Measurements from ENCODE around the gene C14orf39.
A peak's percentile ranks its signal among the peaks of the same experiment; 100 is the strongest.

C14orf39 gene

DNA sequence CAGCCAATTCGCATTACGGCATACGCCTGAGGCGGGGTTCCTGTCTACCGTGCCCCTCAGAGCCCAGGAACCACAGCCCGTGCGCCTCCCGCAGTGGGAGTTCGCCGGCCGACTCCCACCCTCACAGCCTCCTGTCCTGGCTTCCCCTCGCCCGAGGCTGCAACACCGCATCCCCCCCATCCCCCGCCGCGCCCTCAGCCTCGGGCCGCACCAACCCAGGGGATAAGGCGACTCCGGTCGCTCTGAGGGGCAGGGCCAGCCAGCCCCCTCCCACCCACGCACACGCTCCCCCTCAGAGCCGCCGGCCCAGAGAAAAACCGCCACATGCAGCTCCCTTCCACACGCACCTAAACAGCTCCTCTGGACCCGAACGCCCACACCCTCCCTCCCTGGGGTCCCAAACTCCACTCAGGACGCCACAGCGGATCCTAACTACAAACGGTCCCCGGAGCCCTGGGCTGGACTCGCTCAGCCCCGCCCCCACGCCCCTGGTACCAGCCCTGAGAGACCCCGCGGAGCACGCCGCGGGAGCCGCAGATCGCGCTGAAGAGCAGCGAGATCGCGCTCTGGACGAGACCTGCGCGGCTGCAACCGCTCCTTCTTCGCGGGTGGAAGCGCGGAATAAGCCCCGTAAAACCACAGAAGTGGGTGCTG, at the start of gene C14orf39 (continued):
- TF ChIP-seq, protein P1, sequence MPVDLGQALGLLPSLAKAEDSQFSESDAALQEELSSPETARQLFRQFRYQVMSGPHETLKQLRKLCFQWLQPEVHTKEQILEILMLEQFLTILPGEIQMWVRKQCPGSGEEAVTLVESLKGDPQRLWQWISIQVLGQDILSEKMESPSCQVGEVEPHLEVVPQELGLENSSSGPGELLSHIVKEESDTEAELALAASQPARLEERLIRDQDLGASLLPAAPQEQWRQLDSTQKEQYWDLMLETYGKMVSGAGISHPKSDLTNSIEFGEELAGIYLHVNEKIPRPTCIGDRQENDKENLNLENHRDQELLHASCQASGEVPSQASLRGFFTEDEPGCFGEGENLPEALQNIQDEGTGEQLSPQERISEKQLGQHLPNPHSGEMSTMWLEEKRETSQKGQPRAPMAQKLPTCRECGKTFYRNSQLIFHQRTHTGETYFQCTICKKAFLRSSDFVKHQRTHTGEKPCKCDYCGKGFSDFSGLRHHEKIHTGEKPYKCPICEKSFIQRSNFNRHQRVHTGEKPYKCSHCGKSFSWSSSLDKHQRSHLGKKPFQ (tag by site-specific recombination; IDR thresholded peaks at IDR 0.05), result no peak
- TF ChIP-seq ZFP3 (tag by site-specific recombination; IDR thresholded peaks at IDR 0.05; ENCODE audit: low read depth), result no peak
- no peak for TF ChIP-seq ZNF664 (tag by site-specific recombination; IDR thresholded peaks at IDR 0.05)
- peak; percentile 56; the same call in 1 of the 2 replicates for TF ChIP-seq KLF9 (tag by site-specific recombination; IDR thresholded peaks at IDR 0.05; ENCODE audit: low read depth)
- TF ChIP-seq, protein P2, sequence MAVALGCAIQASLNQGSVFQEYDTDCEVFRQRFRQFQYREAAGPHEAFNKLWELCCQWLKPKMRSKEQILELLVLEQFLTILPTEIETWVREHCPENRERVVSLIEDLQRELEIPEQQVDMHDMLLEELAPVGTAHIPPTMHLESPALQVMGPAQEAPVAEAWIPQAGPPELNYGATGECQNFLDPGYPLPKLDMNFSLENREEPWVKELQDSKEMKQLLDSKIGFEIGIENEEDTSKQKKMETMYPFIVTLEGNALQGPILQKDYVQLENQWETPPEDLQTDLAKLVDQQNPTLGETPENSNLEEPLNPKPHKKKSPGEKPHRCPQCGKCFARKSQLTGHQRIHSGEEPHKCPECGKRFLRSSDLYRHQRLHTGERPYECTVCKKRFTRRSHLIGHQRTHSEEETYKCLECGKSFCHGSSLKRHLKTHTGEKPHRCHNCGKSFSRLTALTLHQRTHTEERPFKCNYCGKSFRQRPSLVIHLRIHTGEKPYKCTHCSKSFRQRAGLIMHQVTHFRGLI (tag by site-specific recombination; IDR thresholded peaks at IDR 0.05), result no peak
- no peak for TF ChIP-seq ZNF169 (tag by site-specific recombination; IDR thresholded peaks at IDR 0.05)
- TF ChIP-seq, protein P3, sequence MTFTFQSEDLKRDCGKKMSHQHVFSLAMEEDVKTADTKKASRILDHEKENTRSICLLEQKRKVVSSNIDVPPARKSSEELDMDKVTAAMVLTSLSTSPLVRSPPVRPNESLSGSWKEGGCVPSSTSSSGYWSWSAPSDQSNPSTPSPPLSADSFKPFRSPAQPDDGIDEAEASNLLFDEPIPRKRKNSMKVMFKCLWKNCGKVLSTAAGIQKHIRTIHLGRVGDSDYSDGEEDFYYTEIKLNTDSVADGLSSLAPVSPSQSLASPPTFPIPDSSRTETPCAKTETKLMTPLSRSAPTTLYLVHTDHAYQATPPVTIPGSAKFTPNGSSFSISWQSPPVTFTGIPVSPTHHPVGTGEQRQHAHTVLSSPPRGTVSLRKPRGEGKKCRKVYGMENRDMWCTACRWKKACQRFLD (tag by site-specific recombination; IDR thresholded peaks at IDR 0.05), result no peak
- no peak for TF ChIP-seq ZNF843 (tag by site-specific recombination; IDR thresholded peaks at IDR 0.05)
- TF ChIP-seq, protein P4, sequence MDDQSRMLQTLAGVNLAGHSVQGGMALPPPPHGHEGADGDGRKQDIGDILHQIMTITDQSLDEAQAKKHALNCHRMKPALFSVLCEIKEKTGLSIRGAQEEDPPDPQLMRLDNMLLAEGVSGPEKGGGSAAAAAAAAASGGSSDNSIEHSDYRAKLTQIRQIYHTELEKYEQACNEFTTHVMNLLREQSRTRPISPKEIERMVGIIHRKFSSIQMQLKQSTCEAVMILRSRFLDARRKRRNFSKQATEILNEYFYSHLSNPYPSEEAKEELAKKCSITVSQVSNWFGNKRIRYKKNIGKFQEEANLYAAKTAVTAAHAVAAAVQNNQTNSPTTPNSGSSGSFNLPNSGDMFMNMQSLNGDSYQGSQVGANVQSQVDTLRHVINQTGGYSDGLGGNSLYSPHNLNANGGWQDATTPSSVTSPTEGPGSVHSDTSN (CRISPR knock-in tag; IDR thresholded peaks at IDR 0.05), result no peak
- TF ChIP-seq, protein P5, sequence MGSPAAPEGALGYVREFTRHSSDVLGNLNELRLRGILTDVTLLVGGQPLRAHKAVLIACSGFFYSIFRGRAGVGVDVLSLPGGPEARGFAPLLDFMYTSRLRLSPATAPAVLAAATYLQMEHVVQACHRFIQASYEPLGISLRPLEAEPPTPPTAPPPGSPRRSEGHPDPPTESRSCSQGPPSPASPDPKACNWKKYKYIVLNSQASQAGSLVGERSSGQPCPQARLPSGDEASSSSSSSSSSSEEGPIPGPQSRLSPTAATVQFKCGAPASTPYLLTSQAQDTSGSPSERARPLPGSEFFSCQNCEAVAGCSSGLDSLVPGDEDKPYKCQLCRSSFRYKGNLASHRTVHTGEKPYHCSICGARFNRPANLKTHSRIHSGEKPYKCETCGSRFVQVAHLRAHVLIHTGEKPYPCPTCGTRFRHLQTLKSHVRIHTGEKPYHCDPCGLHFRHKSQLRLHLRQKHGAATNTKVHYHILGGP (tag by site-specific recombination; IDR thresholded peaks at IDR 0.05), result no peak
- TF ChIP-seq SP3 (tag by site-specific recombination; IDR thresholded peaks at IDR 0.05), result peak; percentile 73
- TF ChIP-seq, protein P6, sequence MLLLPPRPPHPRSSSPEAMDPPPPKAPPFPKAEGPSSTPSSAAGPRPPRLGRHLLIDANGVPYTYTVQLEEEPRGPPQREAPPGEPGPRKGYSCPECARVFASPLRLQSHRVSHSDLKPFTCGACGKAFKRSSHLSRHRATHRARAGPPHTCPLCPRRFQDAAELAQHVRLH (tag by site-specific recombination; IDR thresholded peaks at IDR 0.05), result no peak
- TF ChIP-seq GLIS2 (tag by site-specific recombination; IDR thresholded peaks at IDR 0.05), result no peak
- TF ChIP-seq, protein P7, sequence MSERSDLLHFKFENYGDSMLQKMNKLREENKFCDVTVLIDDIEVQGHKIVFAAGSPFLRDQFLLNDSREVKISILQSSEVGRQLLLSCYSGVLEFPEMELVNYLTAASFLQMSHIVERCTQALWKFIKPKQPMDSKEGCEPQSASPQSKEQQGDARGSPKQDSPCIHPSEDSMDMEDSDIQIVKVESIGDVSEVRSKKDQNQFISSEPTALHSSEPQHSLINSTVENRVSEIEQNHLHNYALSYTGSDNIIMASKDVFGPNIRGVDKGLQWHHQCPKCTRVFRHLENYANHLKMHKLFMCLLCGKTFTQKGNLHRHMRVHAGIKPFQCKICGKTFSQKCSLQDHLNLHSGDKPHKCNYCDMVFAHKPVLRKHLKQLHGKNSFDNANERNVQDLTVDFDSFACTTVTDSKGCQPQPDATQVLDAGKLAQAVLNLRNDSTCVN (tag by site-specific recombination; optimal IDR thresholded peaks at IDR 0.05), result peak; percentile 39
- peak; percentile 70 for TF ChIP-seq ZFHX2 (tag by site-specific recombination; conservative IDR thresholded peaks at IDR 0.05)
- TF ChIP-seq, protein P8, sequence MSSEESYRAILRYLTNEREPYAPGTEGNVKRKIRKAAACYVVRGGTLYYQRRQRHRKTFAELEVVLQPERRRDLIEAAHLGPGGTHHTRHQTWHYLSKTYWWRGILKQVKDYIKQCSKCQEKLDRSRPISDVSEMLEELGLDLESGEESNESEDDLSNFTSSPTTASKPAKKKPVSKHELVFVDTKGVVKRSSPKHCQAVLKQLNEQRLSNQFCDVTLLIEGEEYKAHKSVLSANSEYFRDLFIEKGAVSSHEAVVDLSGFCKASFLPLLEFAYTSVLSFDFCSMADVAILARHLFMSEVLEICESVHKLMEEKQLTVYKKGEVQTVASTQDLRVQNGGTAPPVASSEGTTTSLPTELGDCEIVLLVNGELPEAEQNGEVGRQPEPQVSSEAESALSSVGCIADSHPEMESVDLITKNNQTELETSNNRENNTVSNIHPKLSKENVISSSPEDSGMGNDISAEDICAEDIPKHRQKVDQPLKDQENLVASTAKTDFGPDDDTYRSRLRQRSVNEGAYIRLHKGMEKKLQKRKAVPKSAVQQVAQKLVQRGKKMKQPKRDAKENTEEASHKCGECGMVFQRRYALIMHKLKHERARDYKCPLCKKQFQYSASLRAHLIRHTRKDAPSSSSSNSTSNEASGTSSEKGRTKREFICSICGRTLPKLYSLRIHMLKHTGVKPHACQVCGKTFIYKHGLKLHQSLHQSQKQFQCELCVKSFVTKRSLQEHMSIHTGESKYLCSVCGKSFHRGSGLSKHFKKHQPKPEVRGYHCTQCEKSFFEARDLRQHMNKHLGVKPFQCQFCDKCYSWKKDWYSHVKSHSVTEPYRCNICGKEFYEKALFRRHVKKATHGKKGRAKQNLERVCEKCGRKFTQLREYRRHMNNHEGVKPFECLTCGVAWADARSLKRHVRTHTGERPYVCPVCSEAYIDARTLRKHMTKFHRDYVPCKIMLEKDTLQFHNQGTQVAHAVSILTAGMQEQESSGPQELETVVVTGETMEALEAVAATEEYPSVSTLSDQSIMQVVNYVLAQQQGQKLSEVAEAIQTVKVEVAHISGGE (tag by site-specific recombination; conservative IDR thresholded peaks at IDR 0.05; ENCODE audit: low read depth), result no peak
- no peak for TF ChIP-seq ZNF548 (tag by site-specific recombination; IDR thresholded peaks at IDR 0.05)
- no peak for TF ChIP-seq ZNF549 (tag by site-specific recombination; IDR thresholded peaks at IDR 0.05)
- TF ChIP-seq, protein P9, sequence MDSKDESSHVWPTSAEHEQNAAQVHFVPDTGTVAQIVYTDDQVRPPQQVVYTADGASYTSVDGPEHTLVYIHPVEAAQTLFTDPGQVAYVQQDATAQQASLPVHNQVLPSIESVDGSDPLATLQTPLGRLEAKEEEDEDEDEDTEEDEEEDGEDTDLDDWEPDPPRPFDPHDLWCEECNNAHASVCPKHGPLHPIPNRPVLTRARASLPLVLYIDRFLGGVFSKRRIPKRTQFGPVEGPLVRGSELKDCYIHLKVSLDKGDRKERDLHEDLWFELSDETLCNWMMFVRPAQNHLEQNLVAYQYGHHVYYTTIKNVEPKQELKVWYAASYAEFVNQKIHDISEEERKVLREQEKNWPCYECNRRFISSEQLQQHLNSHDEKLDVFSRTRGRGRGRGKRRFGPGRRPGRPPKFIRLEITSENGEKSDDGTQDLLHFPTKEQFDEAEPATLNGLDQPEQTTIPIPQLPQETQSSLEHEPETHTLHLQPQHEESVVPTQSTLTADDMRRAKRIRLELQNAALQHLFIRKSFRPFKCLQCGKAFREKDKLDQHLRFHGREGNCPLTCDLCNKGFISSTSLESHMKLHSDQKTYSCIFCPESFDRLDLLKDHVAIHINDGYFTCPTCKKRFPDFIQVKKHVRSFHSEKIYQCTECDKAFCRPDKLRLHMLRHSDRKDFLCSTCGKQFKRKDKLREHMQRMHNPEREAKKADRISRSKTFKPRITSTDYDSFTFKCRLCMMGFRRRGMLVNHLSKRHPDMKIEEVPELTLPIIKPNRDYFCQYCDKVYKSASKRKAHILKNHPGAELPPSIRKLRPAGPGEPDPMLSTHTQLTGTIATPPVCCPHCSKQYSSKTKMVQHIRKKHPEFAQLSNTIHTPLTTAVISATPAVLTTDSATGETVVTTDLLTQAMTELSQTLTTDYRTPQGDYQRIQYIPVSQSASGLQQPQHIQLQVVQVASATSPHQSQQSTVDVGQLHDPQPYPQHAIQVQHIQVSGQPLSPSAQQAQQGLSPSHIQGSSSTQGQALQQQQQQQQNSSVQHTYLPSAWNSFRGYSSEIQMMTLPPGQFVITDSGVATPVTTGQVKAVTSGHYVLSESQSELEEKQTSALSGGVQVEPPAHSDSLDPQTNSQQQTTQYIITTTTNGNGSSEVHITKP (tag by site-specific recombination; IDR thresholded peaks at IDR 0.05), result no peak
- TF ChIP-seq HOXA7 (CRISPR knock-in tag; IDR thresholded peaks at IDR 0.05; ENCODE audit: borderline replicate concordance), result no peak
- TF ChIP-seq, protein P10, sequence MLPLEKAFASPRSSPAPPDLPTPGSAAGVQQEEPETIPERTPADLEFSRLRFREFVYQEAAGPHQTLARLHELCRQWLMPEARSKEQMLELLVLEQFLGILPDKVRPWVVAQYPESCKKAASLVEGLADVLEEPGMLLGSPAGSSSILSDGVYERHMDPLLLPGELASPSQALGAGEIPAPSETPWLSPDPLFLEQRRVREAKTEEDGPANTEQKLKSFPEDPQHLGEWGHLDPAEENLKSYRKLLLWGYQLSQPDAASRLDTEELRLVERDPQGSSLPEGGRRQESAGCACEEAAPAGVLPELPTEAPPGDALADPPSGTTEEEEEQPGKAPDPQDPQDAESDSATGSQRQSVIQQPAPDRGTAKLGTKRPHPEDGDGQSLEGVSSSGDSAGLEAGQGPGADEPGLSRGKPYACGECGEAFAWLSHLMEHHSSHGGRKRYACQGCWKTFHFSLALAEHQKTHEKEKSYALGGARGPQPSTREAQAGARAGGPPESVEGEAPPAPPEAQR (tag by site-specific recombination; IDR thresholded peaks at IDR 0.05), result no peak
